HepG2 (cell line): ENCODE results near the gene CCNT2. TPM values are rescaled to one million over a fixed set of nuclear protein-coding genes. Genes with fewer than 3 reads are reported as not detected.

ENCODE experiments used
- BCL6 ChIP-seq: IDR thresholded peaks from 2 replicates; pipeline ENCODE4 v1.6.1; 2016; ENCODE audit warnings: missing genetic modification reagents, missing compliant biosample characterization
- CENPX ChIP-seq: sonication (generic); formaldehyde crosslinking; IDR thresholded peaks from 2 replicates; pipeline ENCODE4 v1.9.0; 2021; ENCODE audit warnings: mild to moderate bottlenecking, missing genetic modification reagents, moderate library complexity
- CHD4 ChIP-seq: fragments of 200-600 bp; sonication (generic); IDR thresholded peaks from 2 replicates; pipeline ENCODE4 v1.7.0; 2017; ENCODE audit warnings: mild to moderate bottlenecking, low read length, borderline replicate concordance
- ERF ChIP-seq: IDR thresholded peaks from 2 replicates; pipeline ENCODE4 v1.6.1; 2018; ENCODE audit warnings: missing biosample characterization, missing genetic modification reagents
- ETV6 ChIP-seq: sonication (generic); formaldehyde crosslinking; conservative IDR thresholded peaks from 2 replicates; pipeline ENCODE4 v1.4.0; 2020; ENCODE audit warnings: missing genetic modification reagents
- EZH2 ChIP-seq: conservative IDR thresholded peaks from 2 replicates; pipeline ENCODE4 v1.6.1; 2012; ENCODE audit warnings: mild to moderate bottlenecking, low read depth, low read length, moderate library complexity
- MAFF ChIP-seq: IDR thresholded peaks from 2 replicates; pipeline ENCODE4 v1.6.1; 2011; ENCODE audit warnings: low read depth, low read length, improper control_type of control experiment
- NFIB ChIP-seq: sonication (generic); formaldehyde crosslinking; IDR thresholded peaks from 2 replicates; pipeline ENCODE4 v1.9.0; 2021; ENCODE audit warnings: missing genetic modification reagents, mild to moderate bottlenecking, borderline replicate concordance
- NR2F1 ChIP-seq, 2 experiments: fragments of 450-650 bp in 1 of 2; formaldehyde crosslinking in 1 of 2; IDR thresholded peaks; 2 replicates each; pipeline versions ENCODE4 v1.5.0 to v1.6.1; 2016 to 2020; ENCODE audit warnings: mild to moderate bottlenecking in 1 of 2, missing compliant biosample characterization in 1 of 2, missing genetic modification reagents in 1 of 2, moderate library complexity in 1 of 2
- RARA ChIP-seq: IDR thresholded peaks from 2 replicates; pipeline ENCODE4 v1.6.1; 2016; ENCODE audit warnings: missing genetic modification reagents, missing compliant biosample characterization
- RXRB ChIP-seq: IDR thresholded peaks from 2 replicates; pipeline ENCODE4 v1.6.1; 2016; ENCODE audit warnings: borderline replicate concordance, missing genetic modification reagents, missing compliant biosample characterization
- SALL2 ChIP-seq: sonication (generic); formaldehyde crosslinking; IDR thresholded peaks from 2 replicates; pipeline ENCODE4 v1.8.1; 2023; ENCODE audit warnings: mild to moderate bottlenecking, missing genetic modification reagents, inconsistent platforms
- SIX4 ChIP-seq: sonication (generic); formaldehyde crosslinking; IDR thresholded peaks from 2 replicates; pipeline ENCODE4 v1.4.0; 2020; ENCODE audit warnings: missing genetic modification reagents
- SP140L ChIP-seq: sonication (generic); formaldehyde crosslinking; IDR thresholded peaks from 2 replicates; pipeline ENCODE4 v1.4.0; 2020; ENCODE audit warnings: missing genetic modification reagents, borderline replicate concordance
- TBX3 ChIP-seq: fragments of 450-650 bp; IDR thresholded peaks from 2 replicates; pipeline ENCODE4 v1.6.1; 2017; ENCODE audit warnings: antibody characterized with exemption, mild to moderate bottlenecking, inconsistent platforms, borderline replicate concordance
- ZBTB7B ChIP-seq: sonication (generic); formaldehyde crosslinking; IDR thresholded peaks from 2 replicates; pipeline ENCODE4 v1.4.0; 2020; ENCODE audit warnings: missing genetic modification reagents
- ZBTB8A ChIP-seq: sonication (generic); formaldehyde crosslinking; IDR thresholded peaks from 2 replicates; pipeline ENCODE4 v1.4.0; 2020; ENCODE audit warnings: mild to moderate bottlenecking, low read depth, missing genetic modification reagents, borderline replicate concordance
- ZNF337 ChIP-seq: sonication (generic); formaldehyde crosslinking; IDR thresholded peaks from 2 replicates; pipeline ENCODE4 v1.5.1; 2020; ENCODE audit warnings: missing genetic modification reagents, low read depth, mild to moderate bottlenecking, borderline replicate concordance
- ZNF382 ChIP-seq: sonication (generic); formaldehyde crosslinking; IDR thresholded peaks from 2 replicates; pipeline ENCODE4 v1.5.0; 2020; ENCODE audit warnings: missing genetic modification reagents, mild to moderate bottlenecking, borderline replicate concordance
- ZNF484 ChIP-seq: sonication (generic); formaldehyde crosslinking; IDR thresholded peaks from 2 replicates; pipeline ENCODE4 v1.5.1; 2020; ENCODE audit warnings: mild to moderate bottlenecking, low read depth, missing genetic modification reagents, borderline replicate concordance
- ZNF598 ChIP-seq: sonication (generic); formaldehyde crosslinking; IDR thresholded peaks from 2 replicates; pipeline ENCODE4 v1.5.1; 2020; ENCODE audit warnings: mild to moderate bottlenecking, missing genetic modification reagents, borderline replicate concordance
- ZSCAN30 ChIP-seq: sonication (generic); formaldehyde crosslinking; IDR thresholded peaks from 2 replicates; pipeline ENCODE4 v1.5.0; 2020; ENCODE audit warnings: mild to moderate bottlenecking, missing genetic modification reagents
- polyA plus RNA-seq, 8 experiments: library from polyadenylated mRNA; depleted of rRNA in 3 of 8; stranded (reverse) in 7 of 8; unstranded in 1 of 8; fragments of >200 nt; fragmentation: Illumina TruSeq in 4 of 8; extraction: Trizol in 4 of 8; gene quantifications; 2 replicates each; pipeline versions ENCODE4 v1.2.1 to v1.2.3, GENCODE V29; 2011 to 2016; ENCODE audit warnings: low read depth in 4 of 8, missing spikeins in 1 of 8, mixed read lengths in 1 of 8; ENCODE audit not compliant: insufficient read depth in 1 of 8
- total RNA-seq, 5 experiments: library from RNA; depleted of rRNA; stranded (reverse); fragments of >200 nt; fragmentation: Illumina TruSeq; extraction: Trizol; gene quantifications; 2 replicates each; pipeline ENCODE4 v1.2.3, GENCODE V29; 2016; ENCODE audit warnings: low read depth in 1 of 5
- TF ChIP-seq, protein P1 (sequence below): sonication (generic); formaldehyde crosslinking; IDR thresholded peaks from 2 replicates; pipeline ENCODE4 v1.4.0; 2020; ENCODE audit warnings: missing genetic modification reagents, borderline replicate concordance
- TF ChIP-seq, protein P2 (sequence below): IDR thresholded peaks from 2 replicates; pipeline ENCODE4 v1.4.0; 2020; ENCODE audit warnings: mild to moderate bottlenecking, missing genetic modification reagents

Gene CCNT2
- total and polyA plus RNA-seq, 2 of the 13 experiments (the other 11 are each of a cell fraction or from before 2014, with no cell fraction given): 22.1 to 34.4 TPM

DNA sequence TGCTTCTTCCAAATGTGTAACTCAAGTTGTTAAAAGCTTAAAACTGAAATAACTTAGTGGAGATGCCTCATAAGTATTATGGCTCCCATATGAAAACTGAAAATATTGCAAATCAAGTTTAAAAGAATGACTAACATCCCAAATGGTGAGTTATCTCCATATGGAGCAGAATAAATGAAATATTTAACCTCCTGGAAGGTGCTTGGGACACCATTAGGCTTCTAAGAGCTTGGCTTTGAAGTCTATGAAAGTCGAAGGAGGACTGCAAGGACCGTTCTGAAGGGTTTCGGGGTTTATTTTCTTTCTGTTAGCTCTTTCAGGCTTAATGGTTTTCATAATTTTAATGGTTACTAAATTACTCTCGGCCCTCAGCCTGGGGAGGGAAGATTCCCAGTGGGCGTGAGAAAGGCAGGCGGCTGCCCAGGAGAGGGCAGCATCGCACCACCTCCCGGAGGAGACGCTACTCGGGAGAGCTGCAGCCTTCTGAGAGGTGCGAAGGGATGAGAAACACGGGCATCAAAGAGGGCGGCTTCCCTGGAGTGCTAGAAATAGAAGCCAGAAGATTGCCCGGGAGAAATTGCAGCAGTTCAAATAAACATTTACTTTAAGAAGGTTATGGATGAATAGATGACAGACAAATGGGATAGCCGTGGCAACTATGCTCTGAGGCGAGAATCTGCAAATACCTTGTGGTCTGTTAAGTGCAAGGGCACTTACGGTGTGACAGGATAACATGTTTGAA lies 85.6 kb downstream of the CCNT2 start (continued):
- no peak for TF ChIP-seq NFIB
- TF ChIP-seq BCL6 (CRISPR knock-in tag): 0 out of 2 replicates have a peak, but pooled peaks have one; percentile 14
- TF ChIP-seq ZBTB8A (CRISPR knock-in tag): no peak
- no peak for TF ChIP-seq CENPX
- TF ChIP-seq CHD4: no peak
- TF ChIP-seq ZNF337 (CRISPR knock-in tag): no peak
- TF ChIP-seq MAFF: no peak
- TF ChIP-seq RARA: no peak
- peak; percentile 40; the same call in 1 of the 2 replicates for TF ChIP-seq RXRB
- TF ChIP-seq SIX4: no peak
- TF ChIP-seq ZNF382 (CRISPR knock-in tag): no peak
- TF ChIP-seq TBX3: no peak
- TF ChIP-seq SP140L (CRISPR knock-in tag): no peak
- TF ChIP-seq EZH2: no peak
- TF ChIP-seq ZNF598 (CRISPR knock-in tag): no peak
- no peak for TF ChIP-seq NR2F1 (CRISPR knock-in tag; IDR thresholded peaks at IDR 0.05)
- TF ChIP-seq ETV6 (CRISPR knock-in tag): no peak
- TF ChIP-seq SALL2 (CRISPR knock-in tag): no peak
- TF ChIP-seq, protein P1, sequence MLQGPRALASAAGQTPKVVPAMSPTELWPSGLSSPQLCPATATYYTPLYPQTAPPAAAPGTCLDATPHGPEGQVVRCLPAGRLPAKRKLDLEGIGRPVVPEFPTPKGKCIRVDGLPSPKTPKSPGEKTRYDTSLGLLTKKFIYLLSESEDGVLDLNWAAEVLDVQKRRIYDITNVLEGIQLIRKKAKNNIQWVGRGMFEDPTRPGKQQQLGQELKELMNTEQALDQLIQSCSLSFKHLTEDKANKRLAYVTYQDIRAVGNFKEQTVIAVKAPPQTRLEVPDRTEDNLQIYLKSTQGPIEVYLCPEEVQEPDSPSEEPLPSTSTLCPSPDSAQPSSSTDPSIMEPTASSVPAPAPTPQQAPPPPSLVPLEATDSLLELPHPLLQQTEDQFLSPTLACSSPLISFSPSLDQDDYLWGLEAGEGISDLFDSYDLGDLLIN (CRISPR knock-in tag): no peak
- TF ChIP-seq, protein P2, sequence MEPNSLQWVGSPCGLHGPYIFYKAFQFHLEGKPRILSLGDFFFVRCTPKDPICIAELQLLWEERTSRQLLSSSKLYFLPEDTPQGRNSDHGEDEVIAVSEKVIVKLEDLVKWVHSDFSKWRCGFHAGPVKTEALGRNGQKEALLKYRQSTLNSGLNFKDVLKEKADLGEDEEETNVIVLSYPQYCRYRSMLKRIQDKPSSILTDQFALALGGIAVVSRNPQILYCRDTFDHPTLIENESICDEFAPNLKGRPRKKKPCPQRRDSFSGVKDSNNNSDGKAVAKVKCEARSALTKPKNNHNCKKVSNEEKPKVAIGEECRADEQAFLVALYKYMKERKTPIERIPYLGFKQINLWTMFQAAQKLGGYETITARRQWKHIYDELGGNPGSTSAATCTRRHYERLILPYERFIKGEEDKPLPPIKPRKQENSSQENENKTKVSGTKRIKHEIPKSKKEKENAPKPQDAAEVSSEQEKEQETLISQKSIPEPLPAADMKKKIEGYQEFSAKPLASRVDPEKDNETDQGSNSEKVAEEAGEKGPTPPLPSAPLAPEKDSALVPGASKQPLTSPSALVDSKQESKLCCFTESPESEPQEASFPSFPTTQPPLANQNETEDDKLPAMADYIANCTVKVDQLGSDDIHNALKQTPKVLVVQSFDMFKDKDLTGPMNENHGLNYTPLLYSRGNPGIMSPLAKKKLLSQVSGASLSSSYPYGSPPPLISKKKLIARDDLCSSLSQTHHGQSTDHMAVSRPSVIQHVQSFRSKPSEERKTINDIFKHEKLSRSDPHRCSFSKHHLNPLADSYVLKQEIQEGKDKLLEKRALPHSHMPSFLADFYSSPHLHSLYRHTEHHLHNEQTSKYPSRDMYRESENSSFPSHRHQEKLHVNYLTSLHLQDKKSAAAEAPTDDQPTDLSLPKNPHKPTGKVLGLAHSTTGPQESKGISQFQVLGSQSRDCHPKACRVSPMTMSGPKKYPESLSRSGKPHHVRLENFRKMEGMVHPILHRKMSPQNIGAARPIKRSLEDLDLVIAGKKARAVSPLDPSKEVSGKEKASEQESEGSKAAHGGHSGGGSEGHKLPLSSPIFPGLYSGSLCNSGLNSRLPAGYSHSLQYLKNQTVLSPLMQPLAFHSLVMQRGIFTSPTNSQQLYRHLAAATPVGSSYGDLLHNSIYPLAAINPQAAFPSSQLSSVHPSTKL (CRISPR knock-in tag): peak; percentile 41
- TF ChIP-seq ERF (CRISPR knock-in tag): peak; percentile 70
- no peak for TF ChIP-seq ZBTB7B (CRISPR knock-in tag)
- TF ChIP-seq ZNF484 (CRISPR knock-in tag): no peak
- TF ChIP-seq ZSCAN30 (CRISPR knock-in tag): no peak
